ENCODE measurements around the gene PRDM16.

PRDM16 gene

DNA sequence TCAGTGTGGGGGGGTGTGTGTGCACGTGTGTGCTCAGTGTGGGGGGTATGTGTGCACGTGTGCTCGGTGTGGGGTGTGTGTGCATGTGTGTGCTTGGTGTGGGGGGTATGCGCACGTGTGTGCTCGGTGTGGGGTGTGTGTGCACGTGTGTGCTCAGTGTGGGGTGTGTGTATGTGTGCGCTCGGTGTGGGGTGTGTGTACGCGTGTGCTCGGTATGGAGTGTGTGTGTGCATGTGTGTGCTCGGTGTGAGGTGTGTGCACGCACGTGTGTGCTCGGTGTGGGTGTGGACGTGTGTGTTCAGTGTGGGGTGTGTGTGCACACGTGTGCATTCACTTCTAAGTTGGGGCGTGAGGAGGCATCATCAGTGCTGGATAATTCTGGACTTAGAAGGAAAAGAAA is 77.9 kb downstream of the PRDM16 start:
- Histone ChIP-seq H3K79me2 (ENCODE audit: insufficient read depth, low read length) (no peaks in the 10 kb centered on the region), H3K9me2 (ENCODE audit: low read depth, low read length) (no peaks in the 10 kb centered on the region), H3K4me1 (ENCODE audit: insufficient read depth, low read length, severe bottlenecking) (no peaks in the 10 kb centered on the region), H3K36me3 (ENCODE audit: insufficient read depth, low read length) (no peaks in the 10 kb centered on the region), H3K4me2 (ENCODE audit: low read length) (no peak overlapping the region), H2AFZ (ENCODE audit: low read length) (no peak overlapping the region), H3K27ac (ENCODE audit: low read depth, low read length, poor library complexity, severe bottlenecking) (no peak overlapping the region), H3K27me3 (ENCODE audit: insufficient read depth, low read length) (no peaks in the 10 kb centered on the region), H3K9ac (ENCODE audit: low read length) (no peak overlapping the region), H3K4me3 (ENCODE audit: low read depth, low read length, poor library complexity, severe bottlenecking) (no peak overlapping the region), H3K9me3 (ENCODE audit: low read length) (no peaks in the 10 kb centered on the region), H3F3A (ENCODE audit: insufficient read depth, low read length) (no peaks in the 10 kb centered on the region), H4K20me1 (ENCODE audit: insufficient read depth, low read length) (no peaks in the 10 kb centered on the region)
- TF ChIP-seq, protein P1, sequence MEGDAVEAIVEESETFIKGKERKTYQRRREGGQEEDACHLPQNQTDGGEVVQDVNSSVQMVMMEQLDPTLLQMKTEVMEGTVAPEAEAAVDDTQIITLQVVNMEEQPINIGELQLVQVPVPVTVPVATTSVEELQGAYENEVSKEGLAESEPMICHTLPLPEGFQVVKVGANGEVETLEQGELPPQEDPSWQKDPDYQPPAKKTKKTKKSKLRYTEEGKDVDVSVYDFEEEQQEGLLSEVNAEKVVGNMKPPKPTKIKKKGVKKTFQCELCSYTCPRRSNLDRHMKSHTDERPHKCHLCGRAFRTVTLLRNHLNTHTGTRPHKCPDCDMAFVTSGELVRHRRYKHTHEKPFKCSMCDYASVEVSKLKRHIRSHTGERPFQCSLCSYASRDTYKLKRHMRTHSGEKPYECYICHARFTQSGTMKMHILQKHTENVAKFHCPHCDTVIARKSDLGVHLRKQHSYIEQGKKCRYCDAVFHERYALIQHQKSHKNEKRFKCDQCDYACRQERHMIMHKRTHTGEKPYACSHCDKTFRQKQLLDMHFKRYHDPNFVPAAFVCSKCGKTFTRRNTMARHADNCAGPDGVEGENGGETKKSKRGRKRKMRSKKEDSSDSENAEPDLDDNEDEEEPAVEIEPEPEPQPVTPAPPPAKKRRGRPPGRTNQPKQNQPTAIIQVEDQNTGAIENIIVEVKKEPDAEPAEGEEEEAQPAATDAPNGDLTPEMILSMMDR (IDR thresholded peaks at IDR 0.05; ENCODE audit: low read length), result no peak
- TF ChIP-seq EZH2 (IDR thresholded peaks at IDR 0.05; ENCODE audit: borderline replicate concordance, low read length), result no peak

- H3K27me3 ChIP-seq (ENCODE audit: insufficient read depth, low read length), result no peaks in the 10 kb centered on the region
- H3K9me3 ChIP-seq (ENCODE audit: low read length), result no peaks in the 10 kb centered on the region
- H3K79me2 ChIP-seq (ENCODE audit: insufficient read depth, low read length), result no peaks in the 10 kb centered on the region
- no peak overlapping the region for H3K27ac ChIP-seq (ENCODE audit: low read depth, low read length, poor library complexity, severe bottlenecking)
- H3K9me2 ChIP-seq (ENCODE audit: low read depth, low read length), result no peaks in the 10 kb centered on the region
- no peak overlapping the region for H3K9ac ChIP-seq (ENCODE audit: low read length)
- H4K20me1 ChIP-seq (ENCODE audit: insufficient read depth, low read length), result no peaks in the 10 kb centered on the region
- no peaks in the 10 kb centered on the region for H3F3A ChIP-seq (ENCODE audit: insufficient read depth, low read length)
- TF ChIP-seq, protein P1 (IDR thresholded peaks at IDR 0.05; ENCODE audit: low read length), result no peak
- TF ChIP-seq EZH2 (IDR thresholded peaks at IDR 0.05; ENCODE audit: borderline replicate concordance, low read length), result no peak
- no peak overlapping the region for H3K4me3 ChIP-seq (ENCODE audit: low read depth, low read length, poor library complexity, severe bottlenecking)
- no peaks in the 10 kb centered on the region for H3K36me3 ChIP-seq (ENCODE audit: insufficient read depth, low read length)
- H3K4me2 ChIP-seq (ENCODE audit: low read length), result no peak overlapping the region
- no peaks in the 10 kb centered on the region for H3K4me1 ChIP-seq (ENCODE audit: insufficient read depth, low read length, severe bottlenecking)
- no peak overlapping the region for H2AFZ ChIP-seq (ENCODE audit: low read length)
Observed at GRCh38 chr1:3148171-3148570, 79.2 kb downstream of the PRDM16 start.

DNA sequence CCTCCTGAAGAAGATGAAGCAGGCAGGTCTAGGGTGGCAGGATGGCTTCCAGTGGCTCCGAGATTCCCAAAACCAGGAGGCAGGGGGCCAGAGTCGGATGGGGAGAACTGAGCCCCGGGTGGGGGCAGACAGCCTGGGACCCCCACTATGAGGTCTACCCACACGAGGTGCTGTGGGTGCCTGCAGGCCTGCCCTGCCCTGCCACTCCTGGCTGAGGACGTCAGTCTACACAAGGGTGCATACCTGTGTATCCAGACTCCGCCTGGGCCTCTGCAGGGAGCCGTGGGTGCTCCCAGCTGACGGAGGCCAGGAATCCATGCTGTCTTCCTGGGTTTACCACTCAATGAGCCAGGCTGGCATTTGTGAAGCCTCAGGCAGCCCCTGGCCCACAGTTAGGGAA is 80.3 kb downstream of the PRDM16 start:
- Histone ChIP-seq H3K9me3 (ENCODE audit: low read length) (no peaks in the 10 kb centered on the region), H3K27ac (ENCODE audit: low read depth, low read length, poor library complexity, severe bottlenecking) (no peak overlapping the region), H3K4me1 (ENCODE audit: insufficient read depth, low read length, severe bottlenecking) (no peaks in the 10 kb centered on the region), H3K4me3 (ENCODE audit: low read depth, low read length, poor library complexity, severe bottlenecking) (no peak overlapping the region), H3K79me2 (ENCODE audit: insufficient read depth, low read length) (no peaks in the 10 kb centered on the region), H3K9me2 (ENCODE audit: low read depth, low read length) (no peaks in the 10 kb centered on the region), H3K4me2 (ENCODE audit: low read length) (no peak overlapping the region), H4K20me1 (ENCODE audit: insufficient read depth, low read length) (no peaks in the 10 kb centered on the region), H3K36me3 (ENCODE audit: insufficient read depth, low read length) (no peaks in the 10 kb centered on the region), H3F3A (ENCODE audit: insufficient read depth, low read length) (no peaks in the 10 kb centered on the region), H3K9ac (ENCODE audit: low read length) (no peak overlapping the region), H2AFZ (ENCODE audit: low read length) (no peak overlapping the region), H3K27me3 (ENCODE audit: insufficient read depth, low read length) (no peaks in the 10 kb centered on the region)
- TF ChIP-seq, protein P1 (IDR thresholded peaks at IDR 0.05; ENCODE audit: low read length), result no peak
- no peak for TF ChIP-seq EZH2 (IDR thresholded peaks at IDR 0.05; ENCODE audit: borderline replicate concordance, low read length)

Data from OCI-LY1 (cell line).